Thoracic aorta (tissue), 2 donors: ENCODE results near the gene HSD11B1. TPM values are rescaled to one million over a fixed set of nuclear protein-coding genes. Genes with fewer than 3 reads are reported as not detected.

ENCODE experiments used
- ATAC-seq: fragments of 150-250 bp; one replicate; pipeline ENCODE4 v1.8.0; 2017; ENCODE audit warnings: low read depth; ENCODE audit not compliant: insufficient number of reproducible peaks, low FRiP score
- DNase-seq: peaks from one replicate; pipeline ENCODE4 v3.0.0-alpha.2; 2020; ENCODE audit warnings: low spot score
- H3K27ac ChIP-seq, 2 donors: fragments of 200-600 bp; sonication (generic); 1 replicate in 1 of 2; 2 replicates in 1 of 2; pipeline ENCODE4 v1.5.1; 2016; ENCODE audit warnings: mild to moderate bottlenecking in 2 of 2, moderate library complexity in 2 of 2
- H3K27me3 ChIP-seq: fragments of 200-600 bp; sonication (generic); replicated peaks from 2 replicates; pipeline ENCODE4 v1.6.0; 2016; ENCODE audit warnings: mild to moderate bottlenecking; ENCODE audit not compliant: insufficient read depth
- H3K36me3 ChIP-seq: fragments of 200-600 bp; sonication (generic); one replicate; pipeline ENCODE4 v1.5.1; 2016
- H3K4me1 ChIP-seq, 2 donors: fragments of 200-600 bp; sonication (generic); 1 replicate in 1 of 2; 2 replicates in 1 of 2; pipeline versions ENCODE4 v1.5.1 to v1.6.0; 2016; ENCODE audit warnings: low read depth in 2 of 2, mild to moderate bottlenecking in 1 of 2; ENCODE audit not compliant: control insufficient read depth in 1 of 2
- H3K4me3 ChIP-seq: fragments of 200-600 bp; sonication (generic); 2 replicates; pipeline ENCODE4 v1.5.1; 2016; ENCODE audit warnings: mild to moderate bottlenecking
- H3K9me3 ChIP-seq: fragments of 200-600 bp; sonication (generic); 2 replicates; pipeline ENCODE4 v1.5.1; 2016
- CTCF ChIP-seq: fragments of 200-600 bp; sonication (generic); IDR thresholded peaks from one replicate; pipeline ENCODE4 v1.5.1; 2019; ENCODE audit warnings: antibody characterized with exemption
- total RNA-seq, 2 donors: library from RNA; depleted of rRNA; stranded (reverse); fragments of >200 nt; gene quantifications; one replicate each; pipeline versions ENCODE4 v1.1.0 to v1.2.3, GENCODE V29; 2016

The HSD11B1 gene
- total RNA-seq, 2 donors from 2014 or later, result 15.7 to 24.4 TPM

- Histone ChIP-seq H3K27ac (no peak overlapping the region), H3K36me3 (no peaks in the 10 kb centered on the region), H3K27me3 (no peaks in the 10 kb centered on the region), H3K9me3 (no peaks in the 10 kb centered on the region), H3K4me1 (no peaks in the 10 kb centered on the region), H3K4me3 (no peak overlapping the region)
- ATAC-seq (no peak), DNase-seq (no peak)
- no peak for TF ChIP-seq CTCF
Measured at GRCh38 chr1:209661071-209661470, 43.6 kb upstream of the HSD11B1 start.

- Histone ChIP-seq H3K9me3 (no peaks in the 10 kb centered on the region), H3K27me3 (no peaks in the 10 kb centered on the region), H3K4me1 (no peaks in the 10 kb centered on the region), H3K4me3 (no peak overlapping the region), H3K27ac (no peak overlapping the region), H3K36me3 (no peaks in the 10 kb centered on the region)
- DNase-seq (no peak), ATAC-seq (no peak)
- TF ChIP-seq CTCF, result no peak
Measured at GRCh38 chr1:209662879-209663327, 41.7 kb upstream of the HSD11B1 start.

GRCh38 chr1:209667103-209667502 is 37.5 kb upstream of the HSD11B1 start:
- DNase-seq (no peak), ATAC-seq (no peak)
- no peaks in the 10 kb centered on the region for H3K36me3 ChIP-seq
- H3K27me3 ChIP-seq, result no peaks in the 10 kb centered on the region
- H3K4me3 ChIP-seq, result no peak overlapping the region
- no peak overlapping the region for H3K27ac ChIP-seq
- no peaks in the 10 kb centered on the region for H3K4me1 ChIP-seq
- no peak for TF ChIP-seq CTCF
- H3K9me3 ChIP-seq, result no peaks in the 10 kb centered on the region

GRCh38 chr1:209667708-209668107 is 36.9 kb upstream of the HSD11B1 start:
- Histone ChIP-seq H3K4me3 (no peak overlapping the region), H3K36me3 (no peaks in the 10 kb centered on the region), H3K27ac (no peak overlapping the region), H3K27me3 (no peaks in the 10 kb centered on the region), H3K9me3 (no peaks in the 10 kb centered on the region), H3K4me1 (no peaks in the 10 kb centered on the region)
- ATAC-seq, result no peak
- DNase-seq, result no peak
- no peak for TF ChIP-seq CTCF

- TF ChIP-seq CTCF, result no peak
- Histone ChIP-seq H3K27ac (no peak overlapping the region), H3K9me3 (no peaks in the 10 kb centered on the region), H3K4me3 (no peak overlapping the region), H3K27me3 (no peaks in the 10 kb centered on the region), H3K36me3 (no peaks in the 10 kb centered on the region), H3K4me1 (peaks cover 5 to 8% of the 10 kb centered on the region in 2 donors)
- ATAC-seq (no peak), DNase-seq (no peak)
Measured at GRCh38 chr1:209670441-209671082, 34.1 kb upstream of the HSD11B1 start.
